ENCODE measurements around the gene PDE6B.
"Not testable (repeated sequence)": the region's sequence is repeated elsewhere in the genome, so short reads cannot be mapped to it uniquely, and the experiment has no call there.

PDE6B gene

GRCh38 chr4:704198-704891 is 79.0 kb downstream of the PDE6B start:
- no peak for DNase-seq (ENCODE audit: low read depth)

- DNase-seq (ENCODE audit: low read depth) = no peak
Observed at GRCh38 chr4:704971-705277, 79.6 kb downstream of the PDE6B start.

- peak; percentile 94 for DNase-seq (ENCODE audit: low read depth)
Observed at GRCh38 chr4:705278-706082, 80.1 kb downstream of the PDE6B start, which contains the start of gene PCGF3. PCGF3 (plus strand) TSS chr4:705832; CDS start chr4:733681, 27,849 bp downstream.

GRCh38 chr4:706083-706633 is 80.8 kb downstream of the PDE6B start:
- not testable (repeated sequence) for DNase-seq (ENCODE audit: low read depth)

GRCh38 chr4:706834-707598 is 81.6 kb downstream of the PDE6B start:
- no peak for DNase-seq (ENCODE audit: low read depth)

GRCh38 chr4:707929-708630 is 82.7 kb downstream of the PDE6B start:
- DNase-seq (ENCODE audit: low read depth) = no peak

- no peak for DNase-seq (ENCODE audit: low read depth)
Observed at GRCh38 chr4:708631-708933, 83.2 kb downstream of the PDE6B start.

- DNase-seq (ENCODE audit: low read depth) = no peak
Observed at GRCh38 chr4:709348-709747, 84.0 kb downstream of the PDE6B start.

GRCh38 chr4:710116-710515 is 84.7 kb downstream of the PDE6B start:
- no peak for DNase-seq (ENCODE audit: low read depth)

GRCh38 chr4:710916-711315 is 85.5 kb downstream of the PDE6B start:
- DNase-seq (ENCODE audit: low read depth) = no peak

GRCh38 chr4:712093-712492 is 86.7 kb downstream of the PDE6B start:
- DNase-seq (ENCODE audit: low read depth) = no peak

- no peak for DNase-seq (ENCODE audit: low read depth)
Observed at GRCh38 chr4:712916-713632, 87.7 kb downstream of the PDE6B start.

- DNase-seq (ENCODE audit: low read depth) = no peak
Observed at GRCh38 chr4:714087-714486, 88.7 kb downstream of the PDE6B start.

GRCh38 chr4:717601-718320 is 92.4 kb downstream of the PDE6B start:
- no peak for DNase-seq (ENCODE audit: low read depth)

GRCh38 chr4:718460-718859 is 93.1 kb downstream of the PDE6B start:
- DNase-seq (ENCODE audit: low read depth) = no peak

Measured in stimulated activated CD8-positive, alpha-beta memory T cell treated with anti-CD3 and anti-CD28 coated beads, Interleukin-12 subunit alpha, Interleukin-12 subunit beta, amount 100 ng/mL, for 1 hour (primary cell).